Stomach (tissue), 9 donors: ENCODE measurements around the gene DNAH1. TPM values are rescaled to one million over a fixed set of nuclear protein-coding genes. Genes with fewer than 3 reads are reported as not detected.
"Not testable (repeated sequence)": the region's sequence is repeated elsewhere in the genome, so short reads cannot be mapped to it uniquely, and the experiment has no call there.

ENCODE experiments used
- DNase-seq, 2 donors: peaks; one replicate each; pipeline versions ENCODE4 v3.0.0 to v3.0.0-alpha.2; 2013 to 2019
- H3K27ac ChIP-seq, 5 donors: fragments of 200-600 bp in 4 of 5; sonication (generic) in 4 of 5; one replicate each; pipeline ENCODE4 v1.5.1; 2013 to 2019; ENCODE audit warnings: mild to moderate bottlenecking in 1 of 5, moderate library complexity in 1 of 5
- H3K27me3 ChIP-seq, 3 donors: fragments of 200-600 bp; sonication (generic); one replicate each; pipeline ENCODE4 v1.5.1; 2017 to 2019; ENCODE audit warnings: mixed run types in 1 of 3
- H3K36me3 ChIP-seq, 4 donors: fragments of 200-600 bp; sonication (generic); 1 replicate in 3 of 4; 2 replicates in 1 of 4; pipeline ENCODE4 v1.5.1; 2016 to 2019
- H3K4me1 ChIP-seq, 4 donors: fragments of 200-600 bp; sonication (generic); one replicate each; pipeline ENCODE4 v1.5.1; 2016 to 2019
- H3K4me3 ChIP-seq, 4 donors: fragments of 200-600 bp; sonication (generic) in 3 of 4; one replicate each; pipeline ENCODE4 v1.5.1; 2016 to 2019; ENCODE audit warnings: mild to moderate bottlenecking in 1 of 4
- H3K9me3 ChIP-seq, 4 donors: fragments of 200-600 bp; sonication (generic); one replicate each; pipeline ENCODE4 v1.5.1; 2016 to 2019
- EP300 ChIP-seq: sonication (generic); formaldehyde crosslinking; IDR thresholded peaks from one replicate; pipeline ENCODE4 v1.6.1; 2017; ENCODE audit warnings: antibody characterized with exemption
- POLR2A ChIP-seq, 4 donors: fragments of 450-650 bp; IDR thresholded peaks; one replicate each; pipeline ENCODE4 v1.6.1; 2016; ENCODE audit warnings: antibody characterized with exemption in 4 of 4, control low read depth in 2 of 4, mild to moderate bottlenecking in 1 of 4, moderate library complexity in 1 of 4
- POLR2AphosphoS5 ChIP-seq, 3 donors: sonication (generic); formaldehyde crosslinking; IDR thresholded peaks; one replicate each; pipeline ENCODE4 v1.6.1; 2016; ENCODE audit warnings: antibody characterized with exemption in 3 of 3
- WGBS, 5 donors: extraction: QIAGEN DNeasy Blood & Tissue Kit in 3 of 5; methylation state at CpG; one replicate each; pipeline versions ENCODE4 v1.1.5 to v1.1.7; 2013 to 2018; 5-methylcytosine and 5-hydroxymethylcytosine counted together
- intact Hi-C: fragments of 100-400 bp; cut with DNase I; formaldehyde crosslinking; loops from one replicate; pipeline ENCODE4 v1.15.1; 2023; ENCODE audit warnings: low total_unique reads
- polyA plus RNA-seq, 3 donors: library from polyadenylated mRNA; stranded (reverse); fragments of 200-250 nt; gene quantifications; one replicate each; pipeline ENCODE4 v1.2.3, GENCODE V29; 2013
- total RNA-seq, 5 donors: library from RNA; depleted of rRNA; stranded (reverse); fragments of >200 nt; gene quantifications; one replicate each; pipeline versions ENCODE4 v1.1.0 to v1.2.3, GENCODE V29; 2014 to 2016
- TF ChIP-seq, protein P1 (sequence below), 7 experiments: fragments of 450-650 bp in 4 of 7; fragments of 200-600 bp in 3 of 7; sonication (generic) in 3 of 7; IDR thresholded peaks; one replicate each; pipeline ENCODE4 v1.5.1; 2016 to 2019; ENCODE audit warnings: antibody characterized with exemption in 7 of 7, control low read depth in 2 of 7, mild to moderate bottlenecking in 1 of 7
- donor health status: healthy with polysubstance abuse.
- donor health status: Bipolar disorder and iron deficiency.
- donor health status: healthy.

The DNAH1 gene
- total and polyA plus RNA-seq, 8 donors: 1.9 to 57.6 (median 8.2) TPM

- WGBS, 5 donors: 92 to 94% (median 94%) methylated on average over 11 to 12 of the region's 12 CpGs
- no peak for TF ChIP-seq EP300
- TF ChIP-seq, protein P1, sequence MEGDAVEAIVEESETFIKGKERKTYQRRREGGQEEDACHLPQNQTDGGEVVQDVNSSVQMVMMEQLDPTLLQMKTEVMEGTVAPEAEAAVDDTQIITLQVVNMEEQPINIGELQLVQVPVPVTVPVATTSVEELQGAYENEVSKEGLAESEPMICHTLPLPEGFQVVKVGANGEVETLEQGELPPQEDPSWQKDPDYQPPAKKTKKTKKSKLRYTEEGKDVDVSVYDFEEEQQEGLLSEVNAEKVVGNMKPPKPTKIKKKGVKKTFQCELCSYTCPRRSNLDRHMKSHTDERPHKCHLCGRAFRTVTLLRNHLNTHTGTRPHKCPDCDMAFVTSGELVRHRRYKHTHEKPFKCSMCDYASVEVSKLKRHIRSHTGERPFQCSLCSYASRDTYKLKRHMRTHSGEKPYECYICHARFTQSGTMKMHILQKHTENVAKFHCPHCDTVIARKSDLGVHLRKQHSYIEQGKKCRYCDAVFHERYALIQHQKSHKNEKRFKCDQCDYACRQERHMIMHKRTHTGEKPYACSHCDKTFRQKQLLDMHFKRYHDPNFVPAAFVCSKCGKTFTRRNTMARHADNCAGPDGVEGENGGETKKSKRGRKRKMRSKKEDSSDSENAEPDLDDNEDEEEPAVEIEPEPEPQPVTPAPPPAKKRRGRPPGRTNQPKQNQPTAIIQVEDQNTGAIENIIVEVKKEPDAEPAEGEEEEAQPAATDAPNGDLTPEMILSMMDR (IDR thresholded peaks at IDR 0.05): no peak
- TF ChIP-seq POLR2AphosphoS5 (IDR thresholded peaks at IDR 0.05): no peak
- no peak for TF ChIP-seq POLR2A (IDR thresholded peaks at IDR 0.05)
- Histone ChIP-seq H3K27ac (no peak overlapping the region), H3K27me3 (no peaks in the 10 kb centered on the region), H3K4me1 (no peaks in the 10 kb centered on the region), H3K4me3 (no peak overlapping the region), H3K36me3 (peaks cover 0 to 37% (median 30%) of the 10 kb centered on the region in 4 donors), H3K9me3 (no peaks in the 10 kb centered on the region)
- DNase-seq: no peak
- intact Hi-C loops: no loop called here
Measured at GRCh38 chr3:52331091-52331490, 15.0 kb downstream of the DNAH1 start.

DNA sequence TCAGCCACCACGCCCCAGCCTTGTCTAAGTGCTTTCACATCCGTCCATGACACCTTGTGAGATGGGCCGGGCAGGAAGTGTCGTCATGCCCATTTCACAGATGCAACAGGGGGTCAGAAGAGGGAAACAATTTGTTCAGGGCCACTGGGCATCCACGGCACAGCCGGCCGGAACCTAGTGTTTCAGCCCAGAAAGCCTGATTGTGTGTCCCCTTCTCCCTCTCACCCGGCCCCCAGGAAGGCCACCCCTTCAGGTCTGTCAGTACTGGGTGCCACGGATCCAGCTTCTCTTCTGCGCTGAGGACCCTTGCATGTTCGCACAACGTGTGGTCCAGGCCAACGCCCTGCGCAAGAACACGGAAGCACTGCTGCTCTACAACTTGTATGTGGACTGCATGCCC, 15.8 kb downstream of the DNAH1 start:
- WGBS, 5 donors: 92 to 95% (median 94%) methylated on average over 15 of the region's 15 CpGs
- intact Hi-C loops: no loop called here
- TF ChIP-seq POLR2A (IDR thresholded peaks at IDR 0.05): no peak

GRCh38 chr3:52333869-52334557, 17.9 kb downstream of the DNAH1 start:
- H3K36me3 ChIP-seq: peaks cover 0 to 39% (median 30%) of the 10 kb centered on the region in 4 donors
- no peaks in the 10 kb centered on the region for H3K9me3 ChIP-seq
- TF ChIP-seq EP300: no peak
- no peaks in the 10 kb centered on the region for H3K27me3 ChIP-seq
- WGBS, 5 donors: 93 to 95% (median 93%) methylated on average over 4 of the region's 4 CpGs
- intact Hi-C loops: no loop called here
- H3K4me3 ChIP-seq: no peak overlapping the region
- H3K4me1 ChIP-seq: no peaks in the 10 kb centered on the region
- no peak overlapping the region for H3K27ac ChIP-seq
- no peak for DNase-seq

More for the DNA sequence above, 15.8 kb downstream of the DNAH1 start:
- peaks cover 0 to 37% (median 31%) of the 10 kb centered on the region in 4 donors for H3K36me3 ChIP-seq
- H3K9me3 ChIP-seq: no peaks in the 10 kb centered on the region
- no peak overlapping the region for H3K4me3 ChIP-seq
- no peak overlapping the region for H3K27ac ChIP-seq
- DNase-seq: no peak
- no peaks in the 10 kb centered on the region for H3K4me1 ChIP-seq
- H3K27me3 ChIP-seq: no peaks in the 10 kb centered on the region

DNA sequence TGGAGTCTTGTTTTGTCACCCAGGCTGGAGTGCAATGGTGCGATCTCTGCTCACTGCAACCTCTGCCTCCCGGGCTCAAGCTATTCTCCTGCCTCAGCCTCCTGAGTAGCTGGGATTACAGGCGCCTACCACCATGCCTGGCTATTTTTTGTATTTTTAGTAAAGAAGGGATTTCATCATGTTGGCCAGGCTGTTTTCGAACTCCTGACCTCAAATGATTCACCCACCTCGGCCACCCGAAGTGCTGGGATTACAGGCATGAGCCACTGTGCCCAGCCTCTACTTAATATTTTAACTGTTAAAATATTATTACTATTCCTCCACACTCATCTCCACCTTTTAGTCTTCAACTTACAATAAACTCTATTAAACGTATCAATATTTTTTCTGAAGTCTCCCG, 22.0 kb downstream of the DNAH1 start:
- H3K27me3 ChIP-seq, H3K27ac ChIP-seq, H3K4me3 ChIP-seq, DNase-seq, intact Hi-C loops, H3K9me3 ChIP-seq, H3K4me1 ChIP-seq: not testable (repeated sequence)
- 90 to 96% (median 93%) methylated on average over 8 of the region's 8 CpGs for WGBS, 5 donors
- peaks cover 0 to 21% (median 12%) of the 10 kb centered on the region in 4 donors for H3K36me3 ChIP-seq

- H3K4me3 ChIP-seq: no peak overlapping the region
- intact Hi-C loops: loop anchor here (5.0 kb wide), 2 partner anchors 47 to 117 kb away; no protein-coding TSS in a partner anchor
- no peak for TF ChIP-seq EP300
- TF ChIP-seq, protein P1 (IDR thresholded peaks at IDR 0.05): peak in 5 of 7 experiments; percentile 54 to 90 (median 63)
- no peak for TF ChIP-seq POLR2AphosphoS5 (IDR thresholded peaks at IDR 0.05)
- TF ChIP-seq POLR2A (IDR thresholded peaks at IDR 0.05): no peak
- H3K4me1 ChIP-seq: peaks cover 0 to 7% (median 0%) of the 10 kb centered on the region in 4 donors
- no peak overlapping the region for H3K27ac ChIP-seq
- WGBS, 5 donors: 0 to 1% (median 1%) methylated on average over 3 of the region's 3 CpGs
- H3K27me3 ChIP-seq: no peaks in the 10 kb centered on the region
- H3K36me3 ChIP-seq: peaks cover 0 to 12% (median 8%) of the 10 kb centered on the region in 4 donors
- no peaks in the 10 kb centered on the region for H3K9me3 ChIP-seq
- DNase-seq: peak in 1 of 2 donors; percentile 92
Measured at GRCh38 chr3:52339612-52340011, 23.5 kb downstream of the DNAH1 start.

GRCh38 chr3:52341123-52341522, 25.0 kb downstream of the DNAH1 start:
- no peak overlapping the region for H3K4me3 ChIP-seq
- DNase-seq: no peak
- intact Hi-C loops: loop anchor here (5.0 kb wide), 2 partner anchors 49 to 119 kb away; no protein-coding TSS in a partner anchor
- peaks cover 0 to 7% (median 1%) of the 10 kb centered on the region in 4 donors for H3K4me1 ChIP-seq
- TF ChIP-seq POLR2A (IDR thresholded peaks at IDR 0.05) (no peak), POLR2AphosphoS5 (IDR thresholded peaks at IDR 0.05) (no peak), EP300 (no peak)
- TF ChIP-seq, protein P1 (IDR thresholded peaks at IDR 0.05): no peak
- 80 to 90% (median 85%) methylated on average over 5 of the region's 5 CpGs for WGBS, 5 donors
- H3K27ac ChIP-seq: no peak overlapping the region
- H3K27me3 ChIP-seq: no peaks in the 10 kb centered on the region
- peaks cover 0 to 25% (median 20%) of the 10 kb centered on the region in 4 donors for H3K36me3 ChIP-seq
- no peaks in the 10 kb centered on the region for H3K9me3 ChIP-seq
